Right atrium auricular region (tissue), 2 donors: ENCODE results near the gene CCND2. TPM values are rescaled to one million over a fixed set of nuclear protein-coding genes. Genes with fewer than 3 reads are reported as not detected.

ENCODE experiments used
- DNase-seq: peaks from one replicate; pipeline ENCODE4 v3.0.0-alpha.2; 2019; ENCODE audit warnings: low spot score
- H3K27ac ChIP-seq, 2 donors: fragments of 200-600 bp; sonication (generic); 1 replicate in 1 of 2; 2 replicates in 1 of 2; pipeline ENCODE4 v1.5.1; 2016 to 2019
- H3K27me3 ChIP-seq, 2 donors: fragments of 200-600 bp; sonication (generic); one replicate each; pipeline versions ENCODE4 v1.5.1 to v1.6.0; 2017 to 2019
- H3K36me3 ChIP-seq: fragments of 200-600 bp; sonication (generic); one replicate; pipeline ENCODE4 v1.5.1; 2016
- H3K4me1 ChIP-seq, 2 donors: fragments of 200-600 bp; sonication (generic); one replicate each; pipeline versions ENCODE4 v1.5.1 to v1.6.0; 2017 to 2019
- H3K4me3 ChIP-seq, 2 donors: fragments of 200-600 bp; sonication (generic); 1 replicate in 1 of 2; 2 replicates in 1 of 2; pipeline ENCODE4 v1.5.1; 2017 to 2019; ENCODE audit warnings: mild to moderate bottlenecking in 1 of 2, moderate library complexity in 1 of 2
- H3K9me3 ChIP-seq, 2 donors: fragments of 200-600 bp; sonication (generic); one replicate each; pipeline ENCODE4 v1.5.1; 2019
- CTCF ChIP-seq, 2 donors: fragments of 200-600 bp; sonication (generic); IDR thresholded peaks; one replicate each; pipeline ENCODE4 v1.5.1; 2019; ENCODE audit warnings: antibody characterized with exemption in 2 of 2
- total RNA-seq, 2 donors: library from RNA; depleted of rRNA; stranded (reverse); fragments of >200 nt; gene quantifications; one replicate each; pipeline ENCODE4 v1.1.0, GENCODE V29; 2016

CCND2 gene
- total RNA-seq, 2 donors from 2014 or later = 151 to 165 TPM

GRCh38 chr12:4300883-4301282 is 27.3 kb downstream of the CCND2 start:
- DNase-seq = no peak
- Histone ChIP-seq H3K27me3 (no peaks in the 10 kb centered on the region), H3K27ac (peak overlapping the region; percentile 31 to 77), H3K36me3 (peaks cover 56% of the 10 kb centered on the region), H3K9me3 (no peaks in the 10 kb centered on the region), H3K4me3 (no peak overlapping the region), H3K4me1 (peaks cover 0 to 46% of the 10 kb centered on the region in 2 donors)
- TF ChIP-seq CTCF (IDR thresholded peaks at IDR 0.05) = no peak

GRCh38 chr12:4301932-4302501 is 28.5 kb downstream of the CCND2 start:
- H3K36me3 ChIP-seq = peaks cover 45% of the 10 kb centered on the region
- no peak for DNase-seq
- H3K4me1 ChIP-seq = peaks cover 0 to 47% of the 10 kb centered on the region in 2 donors
- H3K4me3 ChIP-seq = no peak overlapping the region
- H3K27ac ChIP-seq = peak overlapping the region; percentile 51 to 77
- no peaks in the 10 kb centered on the region for H3K27me3 ChIP-seq
- TF ChIP-seq CTCF (IDR thresholded peaks at IDR 0.05) = no peak
- no peaks in the 10 kb centered on the region for H3K9me3 ChIP-seq

DNA sequence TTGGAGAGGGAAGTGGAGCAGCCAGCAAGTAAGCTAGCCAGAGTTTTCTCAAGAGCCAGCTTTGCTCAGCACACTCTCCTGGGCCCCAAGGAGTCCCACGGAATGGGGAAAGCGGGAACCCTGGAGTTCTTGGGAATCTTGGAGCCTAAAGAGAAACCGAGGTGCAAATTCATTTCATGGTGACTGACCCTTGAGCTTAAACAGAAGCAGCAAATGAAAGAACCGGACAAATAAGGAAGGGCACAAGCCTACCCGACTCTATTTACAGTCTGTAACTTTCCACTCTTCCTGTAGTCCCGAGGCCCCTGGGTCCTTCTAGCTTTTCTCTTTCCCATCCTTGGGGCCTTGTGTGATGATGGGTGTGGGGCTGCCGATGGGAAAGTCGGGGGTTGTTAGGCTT is 29.3 kb downstream of the CCND2 start:
- H3K27ac ChIP-seq = peak overlapping the region; percentile 51 to 77
- no peak for DNase-seq
- H3K36me3 ChIP-seq = peaks cover 41% of the 10 kb centered on the region
- no peaks in the 10 kb centered on the region for H3K9me3 ChIP-seq
- no peak overlapping the region for H3K4me3 ChIP-seq
- no peaks in the 10 kb centered on the region for H3K27me3 ChIP-seq
- peaks cover 0 to 56% of the 10 kb centered on the region in 2 donors for H3K4me1 ChIP-seq
- TF ChIP-seq CTCF (IDR thresholded peaks at IDR 0.05) = no peak

DNA sequence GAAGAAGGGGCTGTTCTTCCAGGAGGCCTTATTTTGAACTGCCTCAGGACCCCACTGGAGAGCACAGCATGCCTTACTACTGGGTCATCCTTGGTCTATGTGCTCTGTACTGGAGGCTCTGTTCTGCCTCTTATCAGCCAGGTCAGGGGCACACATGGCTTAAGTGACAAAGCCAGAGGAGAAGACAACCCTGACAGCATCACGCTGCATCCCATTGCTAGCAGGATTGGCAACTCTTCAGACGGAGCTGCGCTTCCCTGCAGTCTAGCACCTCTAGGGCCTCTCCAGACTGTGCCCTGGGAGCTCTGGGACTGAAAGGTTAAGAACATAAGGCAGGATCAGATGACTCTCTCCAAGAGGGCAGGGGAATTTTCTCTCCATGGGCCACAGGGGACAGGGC is 30.2 kb downstream of the CCND2 start:
- no peak for TF ChIP-seq CTCF (IDR thresholded peaks at IDR 0.05)
- H3K4me3 ChIP-seq = no peak overlapping the region
- H3K36me3 ChIP-seq = peaks cover 37% of the 10 kb centered on the region
- no peaks in the 10 kb centered on the region for H3K27me3 ChIP-seq
- H3K4me1 ChIP-seq = peaks cover 0 to 62% of the 10 kb centered on the region in 2 donors
- H3K9me3 ChIP-seq = no peaks in the 10 kb centered on the region
- H3K27ac ChIP-seq = peak overlapping the region; percentile 51 to 77
- no peak for DNase-seq

GRCh38 chr12:4307593-4308333 is 34.2 kb downstream of the CCND2 start:
- Histone ChIP-seq H3K4me3 (peak overlapping the region in 1 of 2 donors; percentile 9), H3K27ac (peak overlapping the region; percentile 4 to 45), H3K9me3 (no peaks in the 10 kb centered on the region), H3K36me3 (peaks cover 12% of the 10 kb centered on the region), H3K4me1 (peaks cover 0 to 37% of the 10 kb centered on the region in 2 donors), H3K27me3 (no peaks in the 10 kb centered on the region)
- peak; percentile 58 to 86 for TF ChIP-seq CTCF (IDR thresholded peaks at IDR 0.05)
- peak; percentile 74 for DNase-seq
